ENCODE data around the gene TPRG1L.

Gene TPRG1L

GRCh38 chr1:3649342-3650247 lies 24.8 kb downstream of the TPRG1L start, which contains the start of gene WRAP73:
TSS of gene WRAP73 (minus strand) at chr1:3650103. CDS start at chr1:3649999, 104 bp downstream.
- peak; percentile 80 for DNase-seq

GRCh38 chr1:3650248-3651025 lies 25.6 kb downstream of the TPRG1L start:
- DNase-seq, result no peak

GRCh38 chr1:3651026-3651929 lies 26.5 kb downstream of the TPRG1L start:
- no peak for DNase-seq

GRCh38 chr1:3651930-3652547 lies 27.2 kb downstream of the TPRG1L start, which contains the start of gene TP73:
TSS of gene TP73 (plus strand) at chr1:3652516. CDS start at chr1:3682366, 29,850 bp downstream.
- DNase-seq, result no peak

- no peak for DNase-seq
These were observed 27.9 kb downstream of the TPRG1L start for GRCh38 chr1:3652548-3653285.

GRCh38 chr1:3653286-3653618 lies 28.4 kb downstream of the TPRG1L start:
- no peak for DNase-seq

GRCh38 chr1:3654549-3655281 lies 29.9 kb downstream of the TPRG1L start:
- no peak for DNase-seq

GRCh38 chr1:3656450-3657095 lies 31.8 kb downstream of the TPRG1L start:
- DNase-seq, result no peak

- DNase-seq, result no peak
These were observed 32.3 kb downstream of the TPRG1L start for GRCh38 chr1:3657096-3657475.

GRCh38 chr1:3657578-3658230 lies 32.9 kb downstream of the TPRG1L start:
- DNase-seq, result no peak

GRCh38 chr1:3658231-3658615 lies 33.4 kb downstream of the TPRG1L start:
- DNase-seq, result no peak

GRCh38 chr1:3659093-3659492 lies 34.3 kb downstream of the TPRG1L start:
- DNase-seq, result no peak

- DNase-seq, result no peak
These were observed 35.9 kb downstream of the TPRG1L start for GRCh38 chr1:3660704-3661103.

- DNase-seq, result no peak
These were observed 36.8 kb downstream of the TPRG1L start for GRCh38 chr1:3661631-3662030.

- no peak for DNase-seq
These were observed 37.4 kb downstream of the TPRG1L start for GRCh38 chr1:3662080-3662671.

GRCh38 chr1:3663999-3664699 lies 39.3 kb downstream of the TPRG1L start:
- DNase-seq, result no peak

- DNase-seq, result no peak
These were observed 40.0 kb downstream of the TPRG1L start for GRCh38 chr1:3664700-3665375.

GRCh38 chr1:3668148-3668547 lies 43.3 kb downstream of the TPRG1L start:
- DNase-seq, result no peak
